GM18951 (cell line): Measurements from ENCODE around the gene CCDC149.

Experiments used
- POLR2A ChIP-seq: IDR thresholded peaks from 4 replicates; pipeline ENCODE4 v1.6.1; 2011; ENCODE audit warnings: mild to moderate bottlenecking; ENCODE audit not compliant: insufficient read length, insufficient read depth; ENCODE audit errors: extremely low read depth
- in situ Hi-C: fragments of 300-500 bp; cut with MboI; formaldehyde crosslinking; loops from one replicate; pipeline ENCODE4 v1.12.0; 2022; ENCODE audit warnings: low sequenced_read_pairs, mixed read lengths, inconsistent platforms; ENCODE audit not compliant: unreplicated experiment

Gene CCDC149

GRCh38 chr4:24896056-24896455, 16.8 kb downstream of the CCDC149 start:
- in situ Hi-C loops, result no loop called here

GRCh38 chr4:24895461-24895860, 17.4 kb downstream of the CCDC149 start:
- in situ Hi-C loops, result no loop called here
- no peak for TF ChIP-seq POLR2A

More at GRCh38 chr4:24896056-24896455, 16.8 kb downstream of the CCDC149 start:
- TF ChIP-seq POLR2A, result no peak

- in situ Hi-C loops, result no loop called here
- no peak for TF ChIP-seq POLR2A
Measured at GRCh38 chr4:24894846-24895245, 18.0 kb downstream of the CCDC149 start.

- TF ChIP-seq POLR2A, result no peak
- in situ Hi-C loops, result no loop called here
Measured at GRCh38 chr4:24894243-24894642, 18.6 kb downstream of the CCDC149 start.

- in situ Hi-C loops, result no loop called here
- no peak for TF ChIP-seq POLR2A
Measured at GRCh38 chr4:24892778-24893177, 20.1 kb downstream of the CCDC149 start.

GRCh38 chr4:24892278-24892677, 20.6 kb downstream of the CCDC149 start:
- in situ Hi-C loops, result no loop called here
- TF ChIP-seq POLR2A, result no peak

- no peak for TF ChIP-seq POLR2A
- in situ Hi-C loops, result no loop called here
Measured at GRCh38 chr4:24890561-24891126, 22.2 kb downstream of the CCDC149 start.

- TF ChIP-seq POLR2A, result no peak
- in situ Hi-C loops, result no loop called here
Measured at GRCh38 chr4:24889991-24890390, 22.9 kb downstream of the CCDC149 start.

- in situ Hi-C loops, result no loop called here
- no peak for TF ChIP-seq POLR2A
Measured at GRCh38 chr4:24888475-24889344, 24.1 kb downstream of the CCDC149 start.

GRCh38 chr4:24887881-24888430, 24.9 kb downstream of the CCDC149 start:
- in situ Hi-C loops, result no loop called here
- TF ChIP-seq POLR2A, result no peak

GRCh38 chr4:24886596-24886995, 26.2 kb downstream of the CCDC149 start:
- in situ Hi-C loops, result no loop called here
- no peak for TF ChIP-seq POLR2A

- no peak for TF ChIP-seq POLR2A
- in situ Hi-C loops, result no loop called here
Measured at GRCh38 chr4:24885342-24885741, 27.5 kb downstream of the CCDC149 start.

- TF ChIP-seq POLR2A, result no peak
- in situ Hi-C loops, result no loop called here
Measured at GRCh38 chr4:24884902-24885301, 27.9 kb downstream of the CCDC149 start.
